Neuron (in vitro differentiated cells): ENCODE results near the gene LRGUK.
"Not testable (repeated sequence)": the region's sequence is repeated elsewhere in the genome, so short reads cannot be mapped to it uniquely, and the experiment has no call there.

Source experiments
- H2AFZ ChIP-seq: one replicate; pipeline ENCODE4 v1.6.1; 2013; ENCODE audit warnings: low read depth, mild to moderate bottlenecking, inconsistent platforms, low read length, moderate library complexity
- H3K27me3 ChIP-seq: one replicate; pipeline ENCODE4 v1.6.1; 2013; ENCODE audit warnings: low read length; ENCODE audit not compliant: insufficient read depth
- H3K36me3 ChIP-seq: one replicate; pipeline ENCODE4 v1.6.1; 2013; ENCODE audit warnings: low read length; ENCODE audit not compliant: insufficient read depth
- H3K4me1 ChIP-seq: one replicate; pipeline ENCODE4 v1.6.1; 2013; ENCODE audit warnings: low read length; ENCODE audit not compliant: insufficient read depth
- H3K4me3 ChIP-seq: 2 replicates; pipeline ENCODE4 v1.5.1; 2013; ENCODE audit warnings: mild to moderate bottlenecking, low read length, moderate library complexity
- H3K9me3 ChIP-seq: one replicate; pipeline ENCODE4 v1.6.1; 2013; ENCODE audit warnings: low read length

The LRGUK gene, protein sequence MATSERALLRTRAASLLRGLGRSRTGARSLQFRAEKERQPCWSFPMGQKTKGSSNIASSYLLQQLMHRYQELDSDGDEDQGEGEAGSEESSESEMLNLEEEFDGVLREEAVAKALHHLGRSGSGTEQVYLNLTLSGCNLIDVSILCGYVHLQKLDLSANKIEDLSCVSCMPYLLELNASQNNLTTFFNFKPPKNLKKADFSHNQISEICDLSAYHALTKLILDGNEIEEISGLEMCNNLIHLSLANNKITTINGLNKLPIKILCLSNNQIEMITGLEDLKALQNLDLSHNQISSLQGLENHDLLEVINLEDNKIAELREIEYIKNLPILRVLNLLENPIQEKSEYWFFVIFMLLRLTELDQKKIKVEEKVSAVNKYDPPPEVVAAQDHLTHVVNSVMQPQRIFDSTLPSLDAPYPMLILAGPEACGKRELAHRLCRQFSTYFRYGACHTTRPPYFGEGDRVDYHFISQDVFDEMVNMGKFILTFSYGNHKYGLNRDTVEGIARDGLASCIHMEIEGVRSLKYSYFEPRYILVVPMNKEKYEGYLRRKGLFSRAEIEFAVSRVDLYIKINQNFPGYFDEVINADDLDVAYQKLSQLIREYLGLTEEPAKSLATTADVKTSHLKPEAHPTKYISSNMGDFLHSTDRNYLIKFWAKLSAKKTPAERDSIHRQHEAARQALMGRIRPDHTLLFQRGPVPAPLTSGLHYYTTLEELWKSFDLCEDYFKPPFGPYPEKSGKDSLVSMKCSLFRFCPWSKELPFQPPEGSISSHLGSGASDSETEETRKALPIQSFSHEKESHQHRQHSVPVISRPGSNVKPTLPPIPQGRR

DNA sequence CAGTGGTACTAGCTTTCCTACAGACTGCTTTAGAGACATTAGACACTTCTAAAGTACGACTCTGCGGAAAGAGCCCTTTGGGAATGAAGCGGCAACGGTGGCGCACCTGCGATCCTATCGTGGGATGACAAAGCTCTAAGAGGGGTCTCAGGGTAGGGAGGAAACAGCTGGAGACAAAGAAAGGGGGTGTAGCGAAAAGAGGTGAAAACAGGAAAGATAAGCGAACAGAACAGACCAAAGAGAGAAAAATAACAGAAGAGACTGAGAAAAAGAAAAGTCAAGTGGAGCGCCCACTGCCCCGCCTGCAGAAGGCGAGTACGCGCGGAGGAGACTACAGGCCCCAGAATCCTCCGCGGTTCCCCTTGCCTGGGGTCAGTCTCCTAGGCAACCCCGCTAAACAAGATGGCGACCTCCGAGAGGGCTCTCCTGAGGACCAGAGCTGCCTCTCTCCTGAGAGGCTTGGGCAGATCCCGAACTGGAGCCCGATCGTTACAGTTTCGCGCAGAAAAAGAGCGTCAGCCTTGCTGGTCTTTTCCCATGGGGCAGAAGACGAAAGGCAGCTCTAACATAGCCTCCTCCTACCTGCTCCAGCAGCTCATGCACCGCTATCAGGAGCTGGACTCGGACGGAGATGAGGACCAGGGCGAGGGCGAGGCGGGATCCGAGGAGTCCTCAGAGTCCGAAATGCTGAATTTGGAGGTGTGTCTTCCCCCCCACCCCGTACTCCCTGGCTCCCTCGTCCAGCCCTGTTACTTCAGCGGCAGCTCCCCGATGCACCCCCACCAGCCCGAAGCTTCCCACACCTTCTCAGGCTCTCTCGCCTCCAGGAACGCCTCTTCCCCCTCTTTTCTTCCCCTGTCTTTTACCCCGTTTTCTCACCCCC is at the start of gene LRGUK:
TSS of gene LRGUK (plus strand) at position 375 of the 883 bp plus-strand sequence. CDS start at position 403, 28 bp downstream.
- H3K4me3 ChIP-seq, result peak within 1 kb of the TSS; percentile 75
- peaks cover 50% of the 10 kb centered on the region for H3K4me1 ChIP-seq
- H2AFZ ChIP-seq, result peak within 1 kb of the TSS; percentile 64
- no peaks in the 10 kb centered on the region for H3K36me3 ChIP-seq
- H3K27me3 ChIP-seq, result peaks cover 3% of the 10 kb centered on the region
- H3K9me3 ChIP-seq, result no peaks in the 10 kb centered on the region

DNA sequence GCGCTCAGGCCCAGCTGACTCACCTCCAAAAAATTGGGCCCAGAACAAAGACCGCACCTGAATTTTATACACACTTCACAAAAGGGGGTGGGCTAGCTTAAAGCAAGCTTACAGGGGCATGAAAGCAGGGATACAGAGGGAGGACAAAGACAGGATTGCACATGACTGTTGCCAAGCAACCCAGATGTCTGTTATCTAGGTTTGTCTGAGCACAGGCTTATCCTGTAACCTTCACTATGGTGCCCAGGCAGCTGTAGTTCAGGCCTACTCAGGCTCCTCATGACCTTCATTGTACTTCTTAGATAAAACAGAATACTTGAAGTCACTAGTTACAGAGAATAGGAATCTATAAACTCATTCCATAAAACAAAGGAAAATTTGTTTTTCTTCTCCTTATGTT is 49.6 kb upstream of the LRGUK start:
- not testable (repeated sequence) for H3K36me3 ChIP-seq, H2AFZ ChIP-seq, H3K4me3 ChIP-seq, H3K4me1 ChIP-seq, H3K27me3 ChIP-seq
- peaks cover 12% of the 10 kb centered on the region for H3K9me3 ChIP-seq

DNA sequence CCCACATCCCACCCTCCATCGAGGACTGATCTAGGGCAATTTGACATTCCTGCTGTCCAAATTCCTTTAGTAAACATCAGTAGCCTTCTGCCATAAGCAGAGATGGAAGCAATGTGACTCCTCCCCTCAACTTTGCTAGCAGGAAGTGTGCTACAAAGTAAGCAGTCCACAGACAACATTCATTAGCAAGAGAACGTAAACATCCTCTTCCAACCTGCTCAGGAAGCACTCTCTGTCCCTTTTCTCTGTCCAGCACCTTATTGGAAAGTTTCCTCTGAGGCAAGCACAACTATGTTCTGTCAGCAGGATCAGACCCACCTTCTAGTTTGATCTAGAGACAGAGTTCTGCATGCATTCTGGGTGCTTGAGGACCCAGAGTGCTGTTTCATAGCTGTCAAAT is 48.1 kb upstream of the LRGUK start:
- Histone ChIP-seq H2AFZ (no peak overlapping the region), H3K4me3 (no peak overlapping the region), H3K27me3 (no peaks in the 10 kb centered on the region), H3K9me3 (peaks cover 8% of the 10 kb centered on the region), H3K36me3 (no peaks in the 10 kb centered on the region), H3K4me1 (no peaks in the 10 kb centered on the region)

DNA sequence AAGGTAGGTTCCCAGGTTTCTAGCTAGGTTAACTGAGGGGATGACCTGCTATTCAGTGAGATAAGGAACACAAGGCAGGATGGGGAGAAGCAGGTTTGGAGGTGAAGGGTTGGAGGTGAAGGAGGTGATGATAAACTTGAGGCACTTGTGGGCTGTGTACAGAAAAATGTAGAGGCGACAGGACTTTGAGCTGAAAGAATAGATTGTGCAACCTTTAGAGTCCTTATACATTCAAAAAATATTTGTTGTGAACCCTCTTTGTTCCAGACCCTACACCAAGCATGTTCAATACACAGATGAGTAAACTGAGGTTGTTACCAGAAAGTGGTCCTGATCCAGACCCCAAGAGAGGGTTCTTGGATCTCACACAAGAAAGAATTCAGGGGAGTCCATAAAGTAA is 45.4 kb upstream of the LRGUK start:
- Histone ChIP-seq H3K4me1 (no peaks in the 10 kb centered on the region), H3K27me3 (no peaks in the 10 kb centered on the region), H3K9me3 (peaks cover 2% of the 10 kb centered on the region), H2AFZ (no peak overlapping the region), H3K36me3 (no peaks in the 10 kb centered on the region), H3K4me3 (no peak overlapping the region)

DNA sequence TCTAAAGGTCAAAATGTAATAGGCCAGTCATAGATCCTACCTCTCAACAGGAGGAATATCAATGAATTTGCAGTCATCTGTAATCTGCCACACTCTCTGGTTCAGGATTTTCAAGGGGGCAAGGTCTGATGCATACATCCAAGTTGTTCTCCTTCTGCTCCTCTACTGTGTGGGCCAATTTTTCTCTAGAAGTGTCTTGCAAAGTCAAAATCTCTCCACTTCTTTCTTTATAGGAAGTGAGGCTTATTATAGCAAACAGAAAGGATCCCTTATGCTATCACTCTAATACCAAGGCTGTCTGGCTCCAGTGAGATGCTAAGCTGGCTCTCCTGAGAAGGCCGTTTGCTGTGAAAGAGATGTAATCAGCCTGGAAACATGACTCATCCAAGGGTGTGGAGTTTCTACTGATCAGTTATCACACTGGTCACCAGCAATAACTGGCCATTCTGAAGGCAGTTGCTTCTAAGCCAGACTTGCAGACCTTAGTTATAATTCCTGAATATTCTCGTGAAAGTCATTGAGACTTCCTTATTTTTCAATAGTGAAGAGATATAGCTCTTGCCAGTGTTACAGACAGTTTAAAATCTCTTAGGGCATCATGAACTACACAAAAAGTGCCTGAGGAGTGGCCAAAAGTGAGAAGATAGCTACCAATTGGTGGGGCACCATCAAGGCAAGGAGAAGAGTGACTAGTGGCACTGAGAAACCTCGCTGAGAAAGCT is 43.2 kb upstream of the LRGUK start:
- Histone ChIP-seq H3K27me3 (no peaks in the 10 kb centered on the region), H3K4me1 (no peaks in the 10 kb centered on the region), H3K9me3 (peaks cover 3% of the 10 kb centered on the region), H3K4me3 (no peak overlapping the region), H2AFZ (no peak overlapping the region), H3K36me3 (no peaks in the 10 kb centered on the region)

DNA sequence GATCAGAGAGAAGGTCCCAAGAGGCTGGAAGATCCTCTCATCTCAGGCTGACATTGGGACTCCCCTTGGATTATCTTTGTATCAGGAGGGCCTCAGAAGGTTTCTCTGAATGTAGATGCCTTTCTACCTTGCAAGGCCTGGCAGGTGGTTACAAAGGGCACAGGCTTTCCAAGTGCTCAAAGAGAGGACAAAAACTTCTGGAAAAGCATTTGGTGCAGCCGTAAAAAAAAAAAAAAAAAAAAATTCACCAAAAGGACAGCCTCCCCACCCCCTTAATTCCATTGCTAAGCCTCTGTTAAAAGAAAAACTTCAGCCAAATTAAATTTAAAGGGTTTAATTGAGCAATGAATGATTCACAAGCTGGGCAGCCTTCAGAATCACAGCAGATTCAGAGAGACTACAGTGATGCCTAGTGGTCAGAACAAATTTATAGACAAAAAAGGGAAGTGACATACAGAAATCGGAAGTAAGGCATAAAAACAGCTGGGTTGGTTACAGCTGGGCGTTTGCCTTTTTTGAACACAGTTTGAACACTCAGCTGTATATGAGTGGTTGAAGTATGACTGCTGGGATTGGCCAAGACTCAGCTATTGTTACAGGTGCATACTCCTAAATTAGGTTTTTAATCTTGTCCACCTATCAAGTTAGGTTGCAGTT is 42.5 kb upstream of the LRGUK start:
- Histone ChIP-seq H2AFZ (no peak overlapping the region), H3K36me3 (no peaks in the 10 kb centered on the region), H3K27me3 (no peaks in the 10 kb centered on the region), H3K4me3 (no peak overlapping the region), H3K4me1 (no peaks in the 10 kb centered on the region), H3K9me3 (peaks cover 6% of the 10 kb centered on the region)

DNA sequence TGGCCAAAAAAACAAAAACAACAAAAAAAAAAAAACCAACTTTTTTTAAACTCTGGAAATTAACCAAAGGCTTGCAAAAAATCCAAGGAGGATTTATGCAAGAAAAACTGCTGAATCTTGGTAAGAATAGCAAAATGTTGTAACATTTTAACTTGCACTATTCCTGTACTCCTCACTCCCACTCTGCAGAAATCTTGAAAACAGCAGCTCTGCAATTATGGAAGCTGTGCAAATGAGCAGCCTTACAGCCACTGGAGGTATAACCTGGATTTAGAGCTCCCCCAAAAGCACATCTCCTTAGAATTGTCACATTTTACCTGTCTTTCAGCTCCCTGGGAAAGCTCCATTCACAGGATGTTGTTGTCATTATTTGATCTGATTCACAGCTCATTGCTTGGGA is 41.8 kb upstream of the LRGUK start:
- H3K36me3 ChIP-seq, result no peaks in the 10 kb centered on the region
- H2AFZ ChIP-seq, result no peak overlapping the region
- H3K27me3 ChIP-seq, result no peaks in the 10 kb centered on the region
- H3K4me3 ChIP-seq, result no peak overlapping the region
- no peaks in the 10 kb centered on the region for H3K4me1 ChIP-seq
- H3K9me3 ChIP-seq, result peaks cover 6% of the 10 kb centered on the region

DNA sequence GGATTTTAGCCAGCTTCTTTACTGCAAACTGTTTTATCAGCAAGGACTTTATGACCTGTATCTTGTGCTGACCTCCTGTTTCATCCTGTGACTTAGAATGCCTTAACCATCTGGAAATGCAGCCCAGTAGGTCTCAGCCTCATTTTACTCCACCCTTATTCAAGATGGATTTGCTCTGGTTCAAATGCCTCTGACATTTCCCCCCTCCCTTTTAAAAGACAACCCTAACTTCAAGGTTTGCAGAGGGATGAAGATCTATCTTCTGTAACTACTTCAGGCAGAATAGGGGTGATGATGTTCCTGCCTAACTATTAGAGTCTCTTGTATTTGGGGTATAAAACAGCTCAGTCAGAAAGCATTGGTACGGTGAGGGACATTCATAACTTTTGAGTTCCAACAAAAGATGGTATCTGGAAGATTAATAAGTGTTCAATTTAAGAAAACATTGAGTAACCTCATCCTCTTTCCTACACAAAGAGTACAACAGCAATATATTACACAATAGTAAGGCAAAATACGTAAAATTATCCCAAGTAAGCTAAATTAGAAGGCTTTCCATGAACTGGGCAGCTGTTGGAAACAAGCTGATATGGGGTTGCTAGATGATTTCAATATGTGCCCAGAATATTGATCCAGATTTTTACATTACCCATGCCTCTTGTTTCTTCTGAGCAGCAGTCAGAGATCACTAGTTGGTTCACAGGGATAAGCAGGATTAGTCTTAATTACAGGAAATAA is 40.0 kb upstream of the LRGUK start:
- peaks cover 9% of the 10 kb centered on the region for H3K9me3 ChIP-seq
- no peaks in the 10 kb centered on the region for H3K36me3 ChIP-seq
- no peak overlapping the region for H3K4me3 ChIP-seq

DNA sequence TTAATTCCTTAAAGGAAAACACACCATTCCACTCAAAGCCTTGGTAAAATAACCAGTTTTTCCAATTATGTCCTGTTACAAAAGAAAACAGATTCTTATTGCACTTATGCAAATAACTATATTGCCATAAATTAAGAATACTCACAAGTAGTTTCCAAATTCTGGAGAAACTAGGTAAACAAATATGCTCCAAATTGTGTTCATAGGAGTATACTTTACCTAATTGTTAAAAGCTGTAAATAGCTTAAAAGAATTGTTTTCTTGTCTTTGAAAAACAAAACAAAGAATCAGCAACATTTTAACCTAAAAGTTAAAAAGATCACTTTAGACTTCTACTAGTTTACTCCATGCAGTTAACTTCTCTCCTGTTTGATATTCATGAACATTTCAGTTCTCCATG is 38.9 kb upstream of the LRGUK start:
- H3K9me3 ChIP-seq, result peaks cover 9% of the 10 kb centered on the region
- no peaks in the 10 kb centered on the region for H3K27me3 ChIP-seq
- no peak overlapping the region for H3K4me3 ChIP-seq
- no peak overlapping the region for H2AFZ ChIP-seq
- H3K4me1 ChIP-seq, result no peaks in the 10 kb centered on the region
- H3K36me3 ChIP-seq, result no peaks in the 10 kb centered on the region

More for the DNA sequence above, 40.0 kb upstream of the LRGUK start:
- no peaks in the 10 kb centered on the region for H3K27me3 ChIP-seq
- no peaks in the 10 kb centered on the region for H3K4me1 ChIP-seq
- H2AFZ ChIP-seq, result no peak overlapping the region

DNA sequence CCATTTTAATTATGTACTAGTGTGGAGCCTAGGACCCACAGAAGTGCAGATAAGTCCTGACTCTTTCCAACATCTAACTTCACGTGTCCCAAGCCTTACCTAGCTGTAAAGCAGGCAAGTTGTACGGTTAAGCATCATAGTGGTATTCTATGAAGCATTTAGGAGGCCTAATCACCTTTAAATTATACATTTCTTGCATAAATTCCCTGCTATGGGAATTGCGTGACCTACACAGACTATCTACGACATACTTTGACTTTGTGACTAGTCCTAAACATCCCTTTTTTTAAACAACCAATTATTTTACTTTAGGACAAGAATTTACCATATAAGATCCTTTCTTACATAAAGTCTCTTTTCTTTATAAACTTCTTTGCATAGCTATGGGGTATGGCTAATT is 37.7 kb upstream of the LRGUK start:
- Histone ChIP-seq H2AFZ (no peak overlapping the region), H3K9me3 (peaks cover 9% of the 10 kb centered on the region), H3K4me3 (no peak overlapping the region), H3K27me3 (no peaks in the 10 kb centered on the region), H3K4me1 (no peaks in the 10 kb centered on the region), H3K36me3 (no peaks in the 10 kb centered on the region)

DNA sequence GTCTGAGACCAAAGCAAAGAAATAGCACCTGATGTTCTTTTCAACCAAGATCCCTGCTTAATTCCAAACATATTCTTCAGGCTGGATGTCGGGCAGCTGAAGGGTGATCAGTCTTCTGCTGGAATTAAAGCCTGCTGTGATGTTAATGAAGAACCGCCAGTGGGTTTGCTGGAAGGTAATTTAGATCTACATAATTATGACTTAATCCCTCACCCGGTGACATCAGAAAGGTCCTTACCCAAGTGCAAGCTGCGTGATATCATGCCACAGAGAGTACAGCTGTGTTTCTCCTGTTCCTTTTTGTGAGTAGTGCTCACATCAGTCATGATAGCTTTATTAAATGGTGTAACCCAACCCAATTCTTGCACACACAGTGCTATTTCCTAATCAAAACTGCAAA is 29.1 kb upstream of the LRGUK start:
- Histone ChIP-seq H3K36me3 (no peaks in the 10 kb centered on the region), H3K9me3 (peaks cover 3% of the 10 kb centered on the region), H3K27me3 (no peaks in the 10 kb centered on the region), H2AFZ (no peak overlapping the region), H3K4me1 (no peaks in the 10 kb centered on the region), H3K4me3 (no peak overlapping the region)
